Gastroesophageal sphincter (tissue), 3 donors: ENCODE measurements around the gene TCF7L2.

Experiments
- EP300 ChIP-seq: sonication (generic); formaldehyde crosslinking; IDR thresholded peaks from one replicate; pipeline ENCODE4 v1.6.1; 2017; ENCODE audit warnings: antibody characterized with exemption, mild to moderate bottlenecking
- POLR2A ChIP-seq, 2 donors: fragments of 450-650 bp; IDR thresholded peaks; one replicate each; pipeline ENCODE4 v1.6.1; 2017; ENCODE audit warnings: antibody characterized with exemption in 2 of 2, mild to moderate bottlenecking in 2 of 2, moderate library complexity in 1 of 2
- POLR2AphosphoS5 ChIP-seq: sonication (generic); formaldehyde crosslinking; IDR thresholded peaks from one replicate; pipeline ENCODE4 v1.6.1; 2017; ENCODE audit warnings: antibody characterized with exemption
- TF ChIP-seq, protein P1 (sequence below), 4 experiments: fragments of 200-600 bp in 2 of 4; fragments of 450-650 bp in 2 of 4; sonication (generic) in 1 of 4; IDR thresholded peaks; one replicate each; pipeline ENCODE4 v1.5.1; 2017 to 2019; ENCODE audit warnings: antibody characterized with exemption in 4 of 4, mild to moderate bottlenecking in 2 of 4, moderate library complexity in 2 of 4

DNA sequence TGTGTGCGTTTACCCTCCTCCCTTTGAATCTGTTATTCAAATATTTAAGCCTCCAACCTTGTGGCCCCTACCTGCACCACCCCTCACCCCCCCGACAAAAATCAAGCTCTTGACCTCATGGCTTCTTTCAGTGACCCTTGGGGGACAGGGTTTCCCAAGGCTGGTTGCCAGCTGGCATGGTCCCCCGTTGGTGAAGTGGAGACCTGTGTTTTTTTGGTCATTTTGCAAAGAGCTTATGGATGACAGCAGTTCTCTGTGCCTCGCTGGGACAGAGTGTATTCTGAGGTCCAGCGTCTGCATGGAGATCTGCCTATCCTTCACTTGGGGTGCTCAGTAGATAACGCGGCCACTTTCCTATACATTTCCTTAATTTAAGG lies 111.0 kb downstream of the TCF7L2 start:
- TF ChIP-seq, protein P1, sequence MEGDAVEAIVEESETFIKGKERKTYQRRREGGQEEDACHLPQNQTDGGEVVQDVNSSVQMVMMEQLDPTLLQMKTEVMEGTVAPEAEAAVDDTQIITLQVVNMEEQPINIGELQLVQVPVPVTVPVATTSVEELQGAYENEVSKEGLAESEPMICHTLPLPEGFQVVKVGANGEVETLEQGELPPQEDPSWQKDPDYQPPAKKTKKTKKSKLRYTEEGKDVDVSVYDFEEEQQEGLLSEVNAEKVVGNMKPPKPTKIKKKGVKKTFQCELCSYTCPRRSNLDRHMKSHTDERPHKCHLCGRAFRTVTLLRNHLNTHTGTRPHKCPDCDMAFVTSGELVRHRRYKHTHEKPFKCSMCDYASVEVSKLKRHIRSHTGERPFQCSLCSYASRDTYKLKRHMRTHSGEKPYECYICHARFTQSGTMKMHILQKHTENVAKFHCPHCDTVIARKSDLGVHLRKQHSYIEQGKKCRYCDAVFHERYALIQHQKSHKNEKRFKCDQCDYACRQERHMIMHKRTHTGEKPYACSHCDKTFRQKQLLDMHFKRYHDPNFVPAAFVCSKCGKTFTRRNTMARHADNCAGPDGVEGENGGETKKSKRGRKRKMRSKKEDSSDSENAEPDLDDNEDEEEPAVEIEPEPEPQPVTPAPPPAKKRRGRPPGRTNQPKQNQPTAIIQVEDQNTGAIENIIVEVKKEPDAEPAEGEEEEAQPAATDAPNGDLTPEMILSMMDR (IDR thresholded peaks at IDR 0.05) = no peak
- TF ChIP-seq POLR2AphosphoS5 (no peak), POLR2A (IDR thresholded peaks at IDR 0.05) (no peak), EP300 (no peak)
